Testis (tissue), 3 donors: Measurements from ENCODE around the gene SERPINB2. TPM values are rescaled to one million over a fixed set of nuclear protein-coding genes. Genes with fewer than 3 reads are reported as not detected.
"Not testable (repeated sequence)": the region's sequence is repeated elsewhere in the genome, so short reads cannot be mapped to it uniquely, and the experiment has no call there.

ENCODE experiments used
- DNase-seq: peaks from one replicate; pipeline ENCODE4 v3.0.0-alpha.2; 2019
- H3K27ac ChIP-seq, 2 donors: fragments of 200-600 bp; sonication (generic); one replicate each; pipeline ENCODE4 v1.5.1; 2019
- H3K27me3 ChIP-seq: fragments of 200-600 bp; sonication (generic); one replicate; pipeline ENCODE4 v1.5.1; 2019
- H3K36me3 ChIP-seq: fragments of 200-600 bp; sonication (generic); one replicate; pipeline ENCODE4 v1.5.1; 2017; ENCODE audit warnings: low read depth; ENCODE audit errors: missing control alignments
- H3K4me1 ChIP-seq: fragments of 200-600 bp; sonication (generic); one replicate; pipeline ENCODE4 v1.5.1; 2019
- H3K4me3 ChIP-seq, 2 donors: fragments of 200-600 bp; sonication (generic); one replicate each; pipeline ENCODE4 v1.5.1; 2017 to 2019
- H3K9me3 ChIP-seq: fragments of 200-600 bp; sonication (generic); one replicate; pipeline ENCODE4 v1.5.1; 2017
- CTCF ChIP-seq, 3 experiments: fragments of 450-650 bp in 2 of 3; fragments of 200-600 bp in 1 of 3; sonication (generic) in 1 of 3; IDR thresholded peaks; one replicate each; pipeline ENCODE4 v1.5.1; 2016 to 2019; ENCODE audit warnings: antibody characterized with exemption in 3 of 3, mild to moderate bottlenecking in 2 of 3, moderate library complexity in 1 of 3
- POLR2A ChIP-seq: fragments of 450-650 bp; IDR thresholded peaks from one replicate; pipeline ENCODE4 v1.6.1; 2017; ENCODE audit warnings: antibody characterized with exemption, mild to moderate bottlenecking, moderate library complexity
- whole genome bisulfite sequencing, 2 donors: methylation state at CpG; one replicate each; pipeline ENCODE4 v1.1.5; 2018; 5-methylcytosine and 5-hydroxymethylcytosine counted together
- intact Hi-C: fragments of 100-400 bp; cut with DNase I; formaldehyde crosslinking; loops from one replicate; pipeline ENCODE4 v1.15.1; 2023; ENCODE audit warnings: low total_unique reads
- polyA plus RNA-seq: library from polyadenylated mRNA; stranded (reverse); fragments of 350-450 nt; fragmentation: Illumina TruSeq; extraction: RNeasy Lipid Tissue Mini Kit (QIAGEN cat#74804); gene quantifications from one replicate; pipeline ENCODE4 v1.2.3, GENCODE V29; 2014; ENCODE audit warnings: low read depth, low replicate concordance; ENCODE audit not compliant: insufficient read depth
- total RNA-seq, 2 donors: library from RNA; depleted of rRNA; stranded (reverse); fragments of >200 nt; gene quantifications; one replicate each; pipeline ENCODE4 v1.2.3, GENCODE V29; 2016

The SERPINB2 gene
- total and polyA plus RNA-seq, 3 donors from 2014 or later = not detected

GRCh38 chr18:63936156-63936931, 48.8 kb downstream of the SERPINB2 start:
- Histone ChIP-seq H3K36me3 (no peaks in the 10 kb centered on the region), H3K4me1 (no peaks in the 10 kb centered on the region), H3K27me3 (no peaks in the 10 kb centered on the region), H3K9me3 (no peaks in the 10 kb centered on the region), H3K4me3 (peak overlapping the region; percentile 34 to 47), H3K27ac (no peak overlapping the region)
- peak; percentile 87 for DNase-seq
- 1 to 2% methylated on average over 15 to 49 of the region's 54 CpGs for WGBS, 2 donors
- intact Hi-C loops = no loop called here
- TF ChIP-seq CTCF (IDR thresholded peaks at IDR 0.05) (peak; percentile 38 to 50 (median 41)), POLR2A (no peak)

- no peaks in the 10 kb centered on the region for H3K4me1 ChIP-seq
- H3K9me3 ChIP-seq = no peaks in the 10 kb centered on the region
- H3K4me3 ChIP-seq = peak overlapping the region; percentile 34 to 47
- TF ChIP-seq POLR2A = no peak
- no peak for TF ChIP-seq CTCF (IDR thresholded peaks at IDR 0.05)
- intact Hi-C loops = no loop called here
- 40 to 42% methylated on average over 10 to 19 of the region's 19 CpGs for WGBS, 2 donors
- H3K36me3 ChIP-seq = no peaks in the 10 kb centered on the region
- H3K27ac ChIP-seq = no peak overlapping the region
- no peaks in the 10 kb centered on the region for H3K27me3 ChIP-seq
- DNase-seq = no peak
Observed at GRCh38 chr18:63936932-63937393, 49.5 kb downstream of the SERPINB2 start.

GRCh38 chr18:63940008-63940407, 52.5 kb downstream of the SERPINB2 start:
- no peaks in the 10 kb centered on the region for H3K27me3 ChIP-seq
- H3K4me3 ChIP-seq = no peak overlapping the region
- intact Hi-C loops = no loop called here
- 57 to 83% methylated on average over 7 to 8 of the region's 8 CpGs for WGBS, 2 donors
- H3K9me3 ChIP-seq = no peaks in the 10 kb centered on the region
- no peak for DNase-seq
- TF ChIP-seq CTCF (IDR thresholded peaks at IDR 0.05) = no peak
- no peak for TF ChIP-seq POLR2A
- H3K4me1 ChIP-seq = no peaks in the 10 kb centered on the region
- H3K36me3 ChIP-seq = no peaks in the 10 kb centered on the region
- H3K27ac ChIP-seq = no peak overlapping the region

GRCh38 chr18:63940543-63941050, 53.1 kb downstream of the SERPINB2 start:
- H3K27me3 ChIP-seq, H3K4me3 ChIP-seq, intact Hi-C loops, H3K36me3 ChIP-seq, DNase-seq, H3K4me1 ChIP-seq, H3K9me3 ChIP-seq, H3K27ac ChIP-seq: not testable (repeated sequence)
- 53 to 75% methylated on average over 16 to 17 of the region's 17 CpGs for WGBS, 2 donors

GRCh38 chr18:63947051-63947790, 59.7 kb downstream of the SERPINB2 start:
- no peak for TF ChIP-seq CTCF (IDR thresholded peaks at IDR 0.05)
- no peak for TF ChIP-seq POLR2A
- Histone ChIP-seq H3K4me3 (no peak overlapping the region), H3K9me3 (no peaks in the 10 kb centered on the region), H3K4me1 (no peaks in the 10 kb centered on the region), H3K27me3 (no peaks in the 10 kb centered on the region), H3K36me3 (no peaks in the 10 kb centered on the region), H3K27ac (no peak overlapping the region)
- intact Hi-C loops = no loop called here
- DNase-seq = no peak
- WGBS, 2 donors = 80 to 91% methylated on average over 3 of the region's 3 CpGs
